Measurements from ENCODE around the gene MYH9. TPM values are rescaled to one million over a fixed set of nuclear protein-coding genes. Genes with fewer than 3 reads are reported as not detected.
A peak's percentile ranks its signal among the peaks of the same experiment; 100 is the strongest.

Gene MYH9
- total RNA-seq, 2 donors from 2014 or later: 125 to 229 TPM

DNA sequence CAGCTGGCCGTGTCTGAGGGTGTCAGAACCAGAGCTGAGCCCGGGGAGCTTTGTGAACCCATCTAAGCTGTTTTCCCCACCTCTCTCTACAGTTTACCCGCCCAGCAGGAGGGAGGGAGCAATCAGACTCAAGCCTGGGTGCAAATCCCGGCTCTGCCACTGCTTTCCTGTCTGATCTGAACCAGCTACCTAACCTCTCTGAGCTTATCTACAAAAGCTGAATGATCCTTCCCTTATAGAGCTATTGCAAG, 148.7 kb downstream of the MYH9 start:
- peaks cover 9% of the 10 kb centered on the region for H3K36me3 ChIP-seq
- H3K27me3 ChIP-seq: no peaks in the 10 kb centered on the region
- no peak for DNase-seq (ENCODE audit: low spot score)
- peak overlapping the region; percentile 55 to 68 for H3K4me3 ChIP-seq
- TF ChIP-seq, protein P1, sequence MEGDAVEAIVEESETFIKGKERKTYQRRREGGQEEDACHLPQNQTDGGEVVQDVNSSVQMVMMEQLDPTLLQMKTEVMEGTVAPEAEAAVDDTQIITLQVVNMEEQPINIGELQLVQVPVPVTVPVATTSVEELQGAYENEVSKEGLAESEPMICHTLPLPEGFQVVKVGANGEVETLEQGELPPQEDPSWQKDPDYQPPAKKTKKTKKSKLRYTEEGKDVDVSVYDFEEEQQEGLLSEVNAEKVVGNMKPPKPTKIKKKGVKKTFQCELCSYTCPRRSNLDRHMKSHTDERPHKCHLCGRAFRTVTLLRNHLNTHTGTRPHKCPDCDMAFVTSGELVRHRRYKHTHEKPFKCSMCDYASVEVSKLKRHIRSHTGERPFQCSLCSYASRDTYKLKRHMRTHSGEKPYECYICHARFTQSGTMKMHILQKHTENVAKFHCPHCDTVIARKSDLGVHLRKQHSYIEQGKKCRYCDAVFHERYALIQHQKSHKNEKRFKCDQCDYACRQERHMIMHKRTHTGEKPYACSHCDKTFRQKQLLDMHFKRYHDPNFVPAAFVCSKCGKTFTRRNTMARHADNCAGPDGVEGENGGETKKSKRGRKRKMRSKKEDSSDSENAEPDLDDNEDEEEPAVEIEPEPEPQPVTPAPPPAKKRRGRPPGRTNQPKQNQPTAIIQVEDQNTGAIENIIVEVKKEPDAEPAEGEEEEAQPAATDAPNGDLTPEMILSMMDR (IDR thresholded peaks at IDR 0.05): no peak
- no peaks in the 10 kb centered on the region for H3K9me3 ChIP-seq
- H3K27ac ChIP-seq: peak overlapping the region; percentile 90 to 92
- peaks cover 0 to 59% of the 10 kb centered on the region in 2 donors for H3K4me1 ChIP-seq

DNA sequence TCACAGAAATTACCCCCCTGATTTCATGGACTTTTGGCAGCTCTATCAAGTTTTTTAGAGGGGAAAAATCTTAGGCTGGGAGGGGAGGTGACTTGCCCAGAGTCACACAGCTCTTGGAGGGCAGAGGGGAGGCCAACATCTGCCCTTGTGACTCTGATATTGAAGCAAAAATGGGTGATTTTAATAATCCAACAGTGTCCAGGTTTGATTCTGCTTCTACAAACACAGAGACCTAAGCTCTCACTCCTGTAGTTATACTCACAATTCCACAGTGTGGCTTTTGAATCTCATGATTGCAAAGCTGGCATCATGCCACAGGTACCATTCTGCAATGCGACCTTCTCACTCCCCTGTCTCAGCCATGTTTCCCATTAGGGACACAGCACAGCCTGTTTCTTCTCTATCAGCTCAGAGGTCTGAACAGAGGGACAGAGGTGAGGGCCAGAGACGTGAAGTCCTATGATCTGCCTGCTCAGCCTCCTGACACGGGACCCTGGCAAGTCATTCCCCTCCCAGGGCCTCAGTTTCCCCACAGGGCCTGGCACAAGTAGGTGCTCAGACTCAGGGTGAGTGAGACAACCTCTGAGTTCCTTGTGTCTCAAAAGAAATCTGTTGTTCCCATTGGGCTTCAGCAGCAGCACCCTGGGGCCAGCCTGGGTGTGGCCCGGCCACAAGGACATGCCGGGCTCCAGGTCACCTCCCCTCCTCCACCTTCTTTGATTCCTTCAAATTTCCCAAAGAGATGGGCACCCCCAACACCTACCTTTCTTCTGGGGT, 149.2 kb downstream of the MYH9 start:
- Histone ChIP-seq H3K27ac (peak overlapping the region; percentile 90 to 92), H3K4me3 (peak overlapping the region; percentile 55 to 68), H3K9me3 (no peaks in the 10 kb centered on the region), H3K36me3 (peaks cover 9% of the 10 kb centered on the region), H3K27me3 (no peaks in the 10 kb centered on the region), H3K4me1 (peaks cover 0 to 54% of the 10 kb centered on the region in 2 donors)
- DNase-seq (ENCODE audit: low spot score): no peak
- TF ChIP-seq, protein P1 (IDR thresholded peaks at IDR 0.05): no peak

DNA sequence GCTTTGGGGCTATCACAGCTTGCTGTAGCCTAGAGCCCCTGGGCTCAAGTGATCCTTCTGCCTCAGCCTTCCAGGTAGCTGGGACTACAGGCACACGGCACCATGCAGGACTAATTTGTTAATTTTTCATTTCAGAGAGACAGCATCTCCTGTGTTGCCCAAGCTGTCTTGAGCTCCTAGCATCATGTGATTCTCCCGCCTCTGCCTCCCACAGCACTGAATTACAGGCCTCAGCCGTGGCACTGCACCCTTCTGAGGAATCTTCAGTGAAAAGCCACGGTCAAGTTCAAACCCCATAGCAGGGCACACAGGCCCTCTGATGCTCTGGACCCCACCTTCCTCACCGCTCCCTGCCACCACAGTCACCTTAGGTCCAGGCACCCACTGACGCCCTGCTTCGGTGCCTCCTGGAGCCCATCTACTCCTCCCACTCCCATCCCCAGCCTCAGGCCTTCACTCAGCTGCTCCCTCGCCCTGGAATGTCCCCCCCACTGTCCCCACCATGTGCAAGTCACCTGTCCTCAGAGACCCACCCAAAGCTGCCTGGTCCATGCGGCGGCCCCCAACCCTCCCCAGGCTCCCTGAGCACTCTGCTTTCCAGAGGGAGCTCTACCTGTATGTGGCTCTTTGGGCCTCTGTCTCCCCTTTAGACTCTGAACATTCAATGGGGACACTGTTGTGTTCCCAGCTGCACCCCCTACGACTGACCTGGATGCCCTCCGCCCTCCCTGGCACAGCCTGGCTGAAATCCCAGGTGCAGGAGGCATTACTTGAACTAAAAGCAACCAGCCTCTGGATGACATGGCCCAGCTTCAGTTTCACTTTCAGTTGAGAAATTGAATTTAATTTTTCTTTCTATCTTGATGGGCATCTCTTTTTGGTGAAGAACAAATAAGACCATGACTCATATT, 150.1 kb downstream of the MYH9 start:
- Histone ChIP-seq H3K4me1 (peaks cover 0 to 51% of the 10 kb centered on the region in 2 donors), H3K9me3 (no peaks in the 10 kb centered on the region), H3K27me3 (no peaks in the 10 kb centered on the region), H3K36me3 (peaks cover 16% of the 10 kb centered on the region), H3K4me3 (peak overlapping the region; percentile 55 to 68), H3K27ac (peak overlapping the region; percentile 90 to 92)
- no peak for DNase-seq (ENCODE audit: low spot score)
- TF ChIP-seq, protein P1 (IDR thresholded peaks at IDR 0.05): no peak

DNA sequence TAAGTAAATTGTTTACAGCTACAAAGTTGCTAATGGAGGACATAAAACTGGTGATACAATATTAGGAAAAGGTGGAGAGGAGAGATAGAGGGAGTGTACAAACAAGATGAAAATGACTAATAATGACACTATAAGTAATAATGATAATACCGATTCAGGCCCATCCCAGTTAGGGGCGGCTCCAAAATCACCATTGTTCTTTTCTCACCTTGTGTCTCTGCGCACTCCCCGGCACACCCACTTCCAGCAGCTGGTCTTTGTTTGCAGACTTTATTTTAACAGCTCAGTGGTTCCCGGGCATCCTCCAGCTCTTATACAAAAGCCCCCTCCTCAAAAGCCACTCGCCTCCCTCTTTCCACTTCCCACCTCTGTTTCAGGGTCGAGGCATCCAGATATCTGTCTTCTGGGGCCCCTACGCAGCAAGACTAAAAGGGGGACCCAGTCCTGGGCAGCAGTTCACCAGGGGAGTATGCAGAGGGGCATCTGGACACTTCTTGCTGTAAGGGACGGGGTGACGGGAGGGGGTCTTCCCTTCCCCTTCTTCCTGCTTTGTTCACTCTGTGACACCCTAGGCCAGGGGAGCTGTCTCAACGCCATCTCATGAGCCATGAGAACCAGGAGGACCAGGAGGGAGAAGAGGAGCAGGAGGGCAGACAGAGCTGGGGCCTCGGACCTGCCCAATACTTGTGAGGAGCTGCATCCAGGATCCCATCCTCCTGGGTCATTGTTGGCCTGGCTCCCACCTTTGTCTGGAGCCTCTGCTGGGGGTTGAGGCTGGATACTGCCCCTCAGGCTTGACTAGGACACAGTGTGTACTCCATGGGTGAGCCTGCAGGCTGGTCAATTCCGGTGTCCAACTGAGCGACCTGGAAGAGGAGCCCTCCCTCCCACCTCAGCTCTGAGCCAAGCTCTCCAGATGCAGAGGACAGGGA, 151.1 kb downstream of the MYH9 start:
- TF ChIP-seq, protein P1 (IDR thresholded peaks at IDR 0.05): no peak
- Histone ChIP-seq H3K27ac (peak overlapping the region in 1 of 2 donors; percentile 92), H3K27me3 (no peaks in the 10 kb centered on the region), H3K36me3 (peaks cover 27% of the 10 kb centered on the region), H3K4me1 (peaks cover 0 to 51% of the 10 kb centered on the region in 2 donors), H3K9me3 (no peaks in the 10 kb centered on the region), H3K4me3 (peak overlapping the region; percentile 2 to 68)
- DNase-seq (ENCODE audit: low spot score): no peak

DNA sequence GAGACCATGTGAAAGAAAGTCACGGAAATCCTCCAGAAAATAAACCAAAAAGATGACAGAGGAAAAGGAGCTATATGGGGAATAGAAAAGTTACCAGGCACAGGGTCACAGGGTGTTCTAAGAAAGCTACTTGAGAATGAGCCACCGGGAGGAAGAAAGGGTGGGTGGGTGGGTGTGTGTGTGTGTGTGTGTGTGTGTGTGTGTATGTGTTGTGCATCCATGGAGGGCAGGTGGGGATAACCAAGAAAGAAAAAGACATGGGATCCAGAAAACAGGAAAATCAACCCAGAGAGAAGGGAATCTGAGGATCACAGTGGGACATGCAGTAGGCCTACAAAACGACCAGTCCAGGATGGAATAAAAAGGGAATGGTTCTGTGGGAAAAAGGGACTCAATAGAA, 152.2 kb downstream of the MYH9 start:
- Histone ChIP-seq H3K27me3 (no peaks in the 10 kb centered on the region), H3K9me3 (no peaks in the 10 kb centered on the region), H3K27ac (no peak overlapping the region), H3K36me3 (peaks cover 37% of the 10 kb centered on the region), H3K4me1 (peaks cover 0 to 51% of the 10 kb centered on the region in 2 donors), H3K4me3 (no peak overlapping the region)
- TF ChIP-seq, protein P1 (IDR thresholded peaks at IDR 0.05): no peak
- no peak for DNase-seq (ENCODE audit: low spot score)

Measured in right atrium auricular region (tissue), 2 donors.